Natural killer cell (primary cell): Measurements from ENCODE around the gene DSCAML1. TPM values are rescaled to one million over a fixed set of nuclear protein-coding genes. Genes with fewer than 3 reads are reported as not detected.

Experiments
- ATAC-seq, 3 donors: fragments of 150-1000 bp in 2 of 3; fragments of 200-7000 bp in 1 of 3; cut with Tn5 transposase; 1 replicate in 1 of 3; 2 replicates in 2 of 3; pipeline ENCODE4 v1.10.0; 2021; ENCODE audit warnings: mild to moderate bottlenecking in 2 of 3, moderate library complexity in 2 of 3
- DNase-seq, 2 donors: peaks; one replicate each; pipeline versions ENCODE4 v3.0.0 to v3.0.0-alpha.2; 2013 to 2021; ENCODE audit warnings: mixed read lengths in 1 of 2
- H3K27ac ChIP-seq: one replicate; pipeline ENCODE4 v1.5.1; 2013; ENCODE audit warnings: mild to moderate bottlenecking, low read length
- H3K27me3 ChIP-seq: one replicate; pipeline ENCODE4 v1.6.1; 2013; ENCODE audit warnings: low read length; ENCODE audit not compliant: control insufficient read depth, insufficient read depth
- H3K36me3 ChIP-seq: one replicate; pipeline ENCODE4 v1.6.1; 2013; ENCODE audit warnings: low read length; ENCODE audit not compliant: control insufficient read depth, insufficient read depth
- H3K4me1 ChIP-seq: one replicate; pipeline ENCODE4 v1.6.1; 2013; ENCODE audit warnings: low read length; ENCODE audit not compliant: control insufficient read depth, insufficient read depth
- H3K4me3 ChIP-seq: one replicate; pipeline ENCODE4 v1.5.1; 2013; ENCODE audit warnings: low read length
- H3K9me3 ChIP-seq: one replicate; pipeline ENCODE4 v1.6.1; 2013; ENCODE audit warnings: low read length; ENCODE audit not compliant: control insufficient read depth, insufficient read depth
- H3K27ac Mint-ChIP-seq, 2 donors: one replicate each; pipeline ENCODE4 v1.8.0; 2022; ENCODE audit warnings: mild to moderate bottlenecking in 2 of 2, mixed read lengths in 2 of 2, moderate library complexity in 1 of 2
- H3K27me3 Mint-ChIP-seq, 2 donors: one replicate each; pipeline ENCODE4 v1.8.0; 2022; ENCODE audit warnings: low read depth in 2 of 2, mixed read lengths in 2 of 2
- H3K36me3 Mint-ChIP-seq: one replicate; pipeline ENCODE4 v1.8.0; 2022; ENCODE audit warnings: mixed read lengths
- H3K4me1 Mint-ChIP-seq, 2 donors: one replicate each; pipeline ENCODE4 v1.8.0; 2022; ENCODE audit warnings: mixed read lengths in 2 of 2
- H3K4me3 Mint-ChIP-seq: one replicate; pipeline ENCODE4 v1.8.0; 2022; ENCODE audit warnings: mild to moderate bottlenecking, moderate library complexity, mixed read lengths
- H3K9me3 Mint-ChIP-seq, 2 donors: one replicate each; pipeline ENCODE4 v1.8.0; 2022; ENCODE audit warnings: mixed read lengths in 2 of 2
- CTCF ChIP-seq: fragments of 200-600 bp; IDR thresholded peaks from one replicate; pipeline ENCODE4 v1.8.0; 2022; ENCODE audit warnings: antibody characterized with exemption
- WGBS: methylation state at CpG from one replicate; pipeline ENCODE4 v1.1.7; 2013; ENCODE audit warnings: missing lambda C conversion rate; ENCODE audit not compliant: insufficient coverage; 5-methylcytosine and 5-hydroxymethylcytosine counted together
- intact Hi-C: fragments of 100-400 bp; cut with micrococcal nuclease; formaldehyde crosslinking; loops from one replicate; pipeline ENCODE4 v1.14.2; 2022
- total RNA-seq, 4 donors: library from RNA; stranded (reverse); fragments of 120-200 nt in 1 of 4; gene quantifications; one replicate each; pipeline versions ENCODE4 v1.2.3 to v1.2.4, GENCODE V29; 2013 to 2022

Gene DSCAML1
- total RNA-seq, 3 donors from 2014 or later (not counting 1 experiment from before 2014, with no cell fraction given), result 0.66 TPM; not detected in 2

- H3K27ac ChIP-seq, result no peak overlapping the region
- no peak for TF ChIP-seq CTCF
- WGBS, result 88% methylated on average over 7 of the region's 7 CpGs
- H3K9me3 ChIP-seq, result no peaks in the 10 kb centered on the region
- ATAC-seq (no peak), DNase-seq (no peak)
- no peaks in the 10 kb centered on the region for H3K27me3 ChIP-seq
- Mint-ChIP-seq H3K9me3 (no peaks in the 10 kb centered on the region), H3K4me3 (no peak overlapping the region), H3K4me1 (no peaks in the 10 kb centered on the region), H3K27me3 (peaks cover 4 to 15% of the 10 kb centered on the region in 2 donors), H3K36me3 (no peaks in the 10 kb centered on the region), H3K27ac (no peak overlapping the region)
- intact Hi-C loops, result no loop called here
- no peaks in the 10 kb centered on the region for H3K4me1 ChIP-seq
- H3K4me3 ChIP-seq, result no peak overlapping the region
- no peaks in the 10 kb centered on the region for H3K36me3 ChIP-seq
Measured at GRCh38 chr11:117547946-117548345, 249.1 kb downstream of the DSCAML1 start.

- TF ChIP-seq CTCF, result no peak
- no peaks in the 10 kb centered on the region for H3K9me3 Mint-ChIP-seq
- Histone ChIP-seq H3K27ac (no peak overlapping the region), H3K4me1 (no peaks in the 10 kb centered on the region), H3K27me3 (no peaks in the 10 kb centered on the region), H3K4me3 (no peak overlapping the region), H3K9me3 (no peaks in the 10 kb centered on the region), H3K36me3 (no peaks in the 10 kb centered on the region)
- H3K4me3 Mint-ChIP-seq, result no peak overlapping the region
- peaks cover 4 to 9% of the 10 kb centered on the region in 2 donors for H3K27me3 Mint-ChIP-seq
- DNase-seq (no peak), ATAC-seq (no peak)
- no peak overlapping the region for H3K27ac Mint-ChIP-seq
- 92% methylated on average over 15 of the region's 16 CpGs for WGBS
- no peaks in the 10 kb centered on the region for H3K4me1 Mint-ChIP-seq
- intact Hi-C loops, result no loop called here
- H3K36me3 Mint-ChIP-seq, result no peaks in the 10 kb centered on the region
Measured at GRCh38 chr11:117547195-117547850, 249.7 kb downstream of the DSCAML1 start.

- Mint-ChIP-seq H3K36me3 (no peaks in the 10 kb centered on the region), H3K4me1 (no peaks in the 10 kb centered on the region), H3K27ac (no peak overlapping the region), H3K4me3 (no peak overlapping the region), H3K9me3 (no peaks in the 10 kb centered on the region), H3K27me3 (peaks cover 4 to 8% of the 10 kb centered on the region in 2 donors)
- H3K9me3 ChIP-seq, result no peaks in the 10 kb centered on the region
- TF ChIP-seq CTCF, result no peak
- H3K4me3 ChIP-seq, result no peak overlapping the region
- intact Hi-C loops, result no loop called here
- DNase-seq, result no peak
- no peaks in the 10 kb centered on the region for H3K4me1 ChIP-seq
- ATAC-seq, result no peak
- 93% methylated on average over 12 of the region's 12 CpGs for WGBS
- no peaks in the 10 kb centered on the region for H3K36me3 ChIP-seq
- H3K27ac ChIP-seq, result no peak overlapping the region
- no peaks in the 10 kb centered on the region for H3K27me3 ChIP-seq
Measured at GRCh38 chr11:117546431-117547194, 250.4 kb downstream of the DSCAML1 start.
